PC-3 (cell line): ENCODE data around the gene CXorf58. TPM values are rescaled to one million over a fixed set of nuclear protein-coding genes. Genes with fewer than 3 reads are reported as not detected.
A peak's percentile ranks its signal among the peaks of the same experiment; 100 is the strongest.

Source experiments
- ATAC-seq: fragments of 200-7000 bp; cut with Tn5 transposase; 2 replicates; pipeline ENCODE4 v1.9.1; 2020; ENCODE audit warnings: mild to moderate bottlenecking, moderate library complexity
- BruUV-seq: library from RNA; stranded (reverse); fragments of 400-500 nt; replicated peaks from 2 replicates; lab custom pipeline; 2021; lab: Mats Ljungman, UMichigan
- CTCF ChIA-PET: fragments of 300-600 bp; sonication (Branson Sonifier 250); formaldehyde crosslinking; loops from one replicate; lab custom pipeline; 2022; ENCODE audit warnings: antibody characterized with exemption; lab: Charles Lee
- POLR2A ChIA-PET: fragments of 300-600 bp; sonication (Branson Sonifier 250); formaldehyde crosslinking; loops from one replicate; lab custom pipeline; 2022; ENCODE audit warnings: antibody characterized with exemption; ENCODE audit not compliant: unreplicated experiment; lab: Charles Lee
- DNase-seq: peaks from one replicate; pipeline ENCODE4 v3.0.0-alpha.2; 2015
- H2AFZ ChIP-seq: fragments of 300-600 bp; sonication (generic); 2 replicates; pipeline ENCODE4 v1.6.0; 2016; ENCODE audit warnings: antibody characterized with exemption, low read length
- H3F3A ChIP-seq: fragments of 300-600 bp; sonication (generic); one replicate; pipeline ENCODE4 v1.6.0; 2017; ENCODE audit warnings: antibody characterized with exemption, low read length, control low read depth, mild to moderate bottlenecking; ENCODE audit not compliant: unreplicated experiment
- H3K27ac ChIP-seq: fragments of 300-600 bp; sonication (generic); 2 replicates; pipeline ENCODE4 v1.5.1; 2016; ENCODE audit warnings: mild to moderate bottlenecking, low read length
- H3K27me3 ChIP-seq: fragments of 300-600 bp; sonication (generic); 2 replicates; pipeline ENCODE4 v1.6.1; 2016; ENCODE audit warnings: low read length, mixed read lengths
- H3K36me3 ChIP-seq: fragments of 300-600 bp; sonication (generic); 2 replicates; pipeline ENCODE4 v1.6.1; 2016; ENCODE audit warnings: low read depth, mixed run types, low read length, mixed read lengths
- H3K4me1 ChIP-seq: fragments of 300-600 bp; sonication (generic); 2 replicates; pipeline ENCODE4 v1.5.1; 2016; ENCODE audit warnings: low read length; ENCODE audit not compliant: insufficient read depth
- H3K4me2 ChIP-seq: fragments of 300-600 bp; sonication (generic); 2 replicates; pipeline ENCODE4 v1.6.0; 2016; ENCODE audit warnings: low read length
- H3K4me3 ChIP-seq: fragments of 300-600 bp; sonication (generic); 2 replicates; pipeline ENCODE4 v1.5.1; 2016; ENCODE audit warnings: mild to moderate bottlenecking, low read length, mixed read lengths
- H3K79me2 ChIP-seq: fragments of 300-600 bp; sonication (generic); 2 replicates; pipeline ENCODE4 v1.6.1; 2017; ENCODE audit warnings: low read length, mixed read lengths
- H3K9ac ChIP-seq: fragments of 300-600 bp; sonication (generic); 2 replicates; pipeline ENCODE4 v1.6.0; 2016; ENCODE audit warnings: mild to moderate bottlenecking, low read length
- H3K9me2 ChIP-seq: fragments of 300-600 bp; sonication (generic); replicated peaks from 2 replicates; pipeline ENCODE4 v1.6.1; 2016; ENCODE audit warnings: mixed run types, low read length, mixed read lengths
- H3K9me3 ChIP-seq: fragments of 300-600 bp; sonication (generic); 2 replicates; pipeline ENCODE4 v1.6.1; 2016; ENCODE audit warnings: low read length, mixed read lengths
- H4K20me1 ChIP-seq: fragments of 300-600 bp; sonication (generic); 2 replicates; pipeline ENCODE4 v1.6.1; 2016; ENCODE audit warnings: low read length, mixed read lengths
- CTCF ChIP-seq: fragments of 300-600 bp; sonication (generic); conservative IDR thresholded peaks from 2 replicates; pipeline ENCODE4 v1.5.1; 2017; ENCODE audit warnings: antibody characterized with exemption, low read depth, mild to moderate bottlenecking, low read length
- EZH2 ChIP-seq: fragments of 300-600 bp; sonication (generic); IDR thresholded peaks from one replicate; pipeline ENCODE4 v1.6.1; 2017; ENCODE audit warnings: antibody characterized with exemption, mild to moderate bottlenecking, low read length; ENCODE audit not compliant: unreplicated experiment
- EZH2phosphoT487 ChIP-seq: fragments of 300-600 bp; sonication (generic); IDR thresholded peaks from 2 replicates; pipeline ENCODE4 v1.6.1; 2018; ENCODE audit warnings: mild to moderate bottlenecking, antibody characterized with exemption, low read length, borderline replicate concordance
- intact Hi-C: fragments of 100-400 bp; cut with micrococcal nuclease; formaldehyde crosslinking; loops from 2 replicates; pipeline ENCODE4 v1.9.0; 2023
- total RNA-seq: library from RNA; depleted of rRNA; stranded (reverse); fragments of >200 nt; gene quantifications from 2 replicates; pipeline ENCODE4 v1.2.3, GENCODE V29; 2014

CXorf58 gene
- total RNA-seq, 1 experiment from 2014 or later = not detected

GRCh38 chrX:23908219-23909004 is 606 bp downstream of the CXorf58 start:
- Histone ChIP-seq H3K79me2 (peaks cover 17% of the 10 kb centered on the region), H3K9me3 (no peaks in the 10 kb centered on the region), H3K9ac (peak overlapping the region; percentile 61), H3F3A (no peaks in the 10 kb centered on the region), H2AFZ (peak overlapping the region; percentile 89), H3K4me3 (peak overlapping the region; percentile 95), H3K27ac (0 out of 2 replicates have a peak overlapping the region, but pooled peaks have one; percentile 17), H3K4me2 (peak overlapping the region; percentile 80), H4K20me1 (no peaks in the 10 kb centered on the region), H3K9me2 (no peaks in the 10 kb centered on the region), H3K27me3 (no peaks in the 10 kb centered on the region), H3K4me1 (peaks cover 12% of the 10 kb centered on the region), H3K36me3 (no peaks in the 10 kb centered on the region)
- ChIA-PET CTCF (interaction anchor here (0.6 to 1.1 kb wide), 3 partner anchors 117 to 170 kb away, joined by 3 to 4 read pairs (median 4); no protein-coding TSS in a partner anchor), POLR2A (interaction anchor here (0.6 kb wide), 1 partner anchor 231 kb away, joined by 3 read pairs; no protein-coding TSS in a partner anchor)
- intact Hi-C loops = loop anchor here (1.0 kb wide), 2 partner anchors 117 to 146 kb away; partner anchors contain the start of gene EIF2S3
- TSS peak; percentile 44 for BruUV-seq
- TF ChIP-seq CTCF (peak; percentile 27; the same call in 1 of the 2 replicates), EZH2 (no peak), EZH2phosphoT487 (no peak)
- ATAC-seq (no peak), DNase-seq (no peak)

GRCh38 chrX:23911126-23911835 is 3.5 kb downstream of the CXorf58 start:
- H3K4me1 ChIP-seq = peaks cover 10% of the 10 kb centered on the region
- no peaks in the 10 kb centered on the region for H3K9me2 ChIP-seq
- no peaks in the 10 kb centered on the region for H4K20me1 ChIP-seq
- no peak for DNase-seq
- H3K4me2 ChIP-seq = no peak overlapping the region
- ChIA-PET CTCF (no interaction called here), POLR2A (no interaction called here)
- H3K9ac ChIP-seq = no peak overlapping the region
- H2AFZ ChIP-seq = no peak overlapping the region
- H3K4me3 ChIP-seq = no peak overlapping the region
- TF ChIP-seq EZH2phosphoT487 (no peak), EZH2 (no peak), CTCF (no peak)
- H3K79me2 ChIP-seq = peaks cover 11% of the 10 kb centered on the region
- BruUV-seq = no TSS peak
- no peaks in the 10 kb centered on the region for H3K9me3 ChIP-seq
- no peaks in the 10 kb centered on the region for H3K36me3 ChIP-seq
- no peak overlapping the region for H3K27ac ChIP-seq
- no peak for ATAC-seq
- no peaks in the 10 kb centered on the region for H3K27me3 ChIP-seq
- intact Hi-C loops = no loop called here
- H3F3A ChIP-seq = no peaks in the 10 kb centered on the region
